ENCODE data around the gene MED14. TPM values are rescaled to one million over a fixed set of nuclear protein-coding genes. Genes with fewer than 3 reads are reported as not detected.

Gene MED14
- total and polyA plus RNA-seq, 2 donors (not counting 1 experiment from before 2014, with no cell fraction given) = 26.4 to 63.5 TPM

DNA sequence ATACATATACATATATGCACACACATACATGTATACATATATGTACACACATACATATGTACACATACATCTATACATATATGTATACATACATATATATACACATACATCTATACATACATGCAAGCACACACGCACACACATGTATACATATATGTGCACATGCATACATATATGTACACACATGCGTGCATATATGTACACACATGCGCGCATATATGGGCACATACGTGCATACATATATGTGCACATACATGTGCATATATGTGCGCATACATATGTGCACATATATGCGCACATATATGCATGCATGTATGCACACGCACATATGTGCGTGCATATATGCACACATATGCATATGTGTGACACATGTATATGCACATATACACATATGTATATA is 119.4 kb downstream of the MED14 start:
- Histone ChIP-seq H3K9ac (ENCODE audit: low read length) (no peak overlapping the region), H4K20me1 (ENCODE audit: control insufficient read depth, insufficient read depth, low read length, poor library complexity, severe bottlenecking) (no peaks in the 10 kb centered on the region), H3K36me3 (replicated peaks in 1 of 2; ENCODE audit: control extremely low read depth in 1 of 2, control insufficient read depth in 1 of 2, extremely low read depth in 1 of 2, insufficient read depth in 2 of 2, low read length in 1 of 2) (no peaks in the 10 kb centered on the region), H2AFZ (ENCODE audit: insufficient read depth, low read depth, low read length, poor library complexity, severe bottlenecking) (no peak overlapping the region), H3K27ac (ENCODE audit: low read length in 2 of 2) (no peak overlapping the region), H3K79me2 (ENCODE audit: control insufficient read depth, insufficient read depth, low read length) (no peaks in the 10 kb centered on the region), H3K4me2 (replicated peaks; ENCODE audit: low read depth, low read length, poor library complexity, severe bottlenecking) (no peak overlapping the region), H3K27me3 (replicated peaks in 1 of 4; ENCODE audit: control extremely low read depth in 1 of 4, control insufficient read depth in 3 of 4, insufficient read depth in 4 of 4, low read length in 3 of 4) (no peaks in the 10 kb centered on the region), H3K4me3 (ENCODE audit: control extremely low read depth in 1 of 5, extremely low read depth in 1 of 5, insufficient read depth in 1 of 5, low read depth in 2 of 5, low read length in 4 of 5) (no peak overlapping the region), H3K9me3 (ENCODE audit: control extremely low read depth in 1 of 3, control insufficient read depth in 2 of 3, insufficient read depth in 1 of 3, low read length in 2 of 3) (no peaks in the 10 kb centered on the region), H3K4me1 (ENCODE audit: control insufficient read depth in 2 of 2, insufficient read depth in 2 of 2, low read length in 2 of 2) (no peaks in the 10 kb centered on the region)
- no peak for DNase-seq
- Mint-ChIP-seq H3K9me3 (ENCODE audit: insufficient read depth) (no peaks in the 10 kb centered on the region), H3K27me3 (no peaks in the 10 kb centered on the region), H3K4me3 (no peak overlapping the region), H3K4me1 (no peaks in the 10 kb centered on the region), H3K27ac (no peak overlapping the region)
- intact Hi-C loops (cut with micrococcal nuclease) = no loop called here
- WGBS (ENCODE audit: insufficient coverage) = no CpG with 5 or more reads among the region's 9 CpGs
- no peak for ATAC-seq (ENCODE audit: low read depth)
- POLR2A ChIA-PET = no interaction called here
- CTCF ChIA-PET = no interaction called here
- TF ChIP-seq, protein P1, sequence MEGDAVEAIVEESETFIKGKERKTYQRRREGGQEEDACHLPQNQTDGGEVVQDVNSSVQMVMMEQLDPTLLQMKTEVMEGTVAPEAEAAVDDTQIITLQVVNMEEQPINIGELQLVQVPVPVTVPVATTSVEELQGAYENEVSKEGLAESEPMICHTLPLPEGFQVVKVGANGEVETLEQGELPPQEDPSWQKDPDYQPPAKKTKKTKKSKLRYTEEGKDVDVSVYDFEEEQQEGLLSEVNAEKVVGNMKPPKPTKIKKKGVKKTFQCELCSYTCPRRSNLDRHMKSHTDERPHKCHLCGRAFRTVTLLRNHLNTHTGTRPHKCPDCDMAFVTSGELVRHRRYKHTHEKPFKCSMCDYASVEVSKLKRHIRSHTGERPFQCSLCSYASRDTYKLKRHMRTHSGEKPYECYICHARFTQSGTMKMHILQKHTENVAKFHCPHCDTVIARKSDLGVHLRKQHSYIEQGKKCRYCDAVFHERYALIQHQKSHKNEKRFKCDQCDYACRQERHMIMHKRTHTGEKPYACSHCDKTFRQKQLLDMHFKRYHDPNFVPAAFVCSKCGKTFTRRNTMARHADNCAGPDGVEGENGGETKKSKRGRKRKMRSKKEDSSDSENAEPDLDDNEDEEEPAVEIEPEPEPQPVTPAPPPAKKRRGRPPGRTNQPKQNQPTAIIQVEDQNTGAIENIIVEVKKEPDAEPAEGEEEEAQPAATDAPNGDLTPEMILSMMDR (IDR thresholded peaks at IDR 0.05) = no peak
- TF ChIP-seq EZH2 (IDR thresholded peaks at IDR 0.05; ENCODE audit: borderline replicate concordance, insufficient read depth, low read depth, low read length, poor library complexity, severe bottlenecking) = no peak

GRCh38 chrX:40612511-40612910 is 122.8 kb downstream of the MED14 start:
- no peaks in the 10 kb centered on the region for H3K4me1 Mint-ChIP-seq
- H3K27ac Mint-ChIP-seq = no peak overlapping the region
- Histone ChIP-seq H3K4me1 (ENCODE audit: control insufficient read depth in 2 of 2, insufficient read depth in 2 of 2, low read length in 2 of 2) (no peaks in the 10 kb centered on the region), H3K36me3 (replicated peaks in 1 of 2; ENCODE audit: control extremely low read depth in 1 of 2, control insufficient read depth in 1 of 2, extremely low read depth in 1 of 2, insufficient read depth in 2 of 2, low read length in 1 of 2) (no peaks in the 10 kb centered on the region), H3K27me3 (replicated peaks in 1 of 4; ENCODE audit: control extremely low read depth in 1 of 4, control insufficient read depth in 3 of 4, insufficient read depth in 4 of 4, low read length in 3 of 4) (no peaks in the 10 kb centered on the region), H3K79me2 (ENCODE audit: control insufficient read depth, insufficient read depth, low read length) (no peaks in the 10 kb centered on the region), H2AFZ (ENCODE audit: insufficient read depth, low read depth, low read length, poor library complexity, severe bottlenecking) (no peak overlapping the region), H3K27ac (ENCODE audit: low read length in 2 of 2) (no peak overlapping the region), H3K9me3 (ENCODE audit: control extremely low read depth in 1 of 3, control insufficient read depth in 2 of 3, insufficient read depth in 1 of 3, low read length in 2 of 3) (no peaks in the 10 kb centered on the region), H3K4me2 (replicated peaks; ENCODE audit: low read depth, low read length, poor library complexity, severe bottlenecking) (no peak overlapping the region), H3K4me3 (ENCODE audit: control extremely low read depth in 1 of 5, extremely low read depth in 1 of 5, insufficient read depth in 1 of 5, low read depth in 2 of 5, low read length in 4 of 5) (no peak overlapping the region), H3K9ac (ENCODE audit: low read length) (no peak overlapping the region), H4K20me1 (ENCODE audit: control insufficient read depth, insufficient read depth, low read length, poor library complexity, severe bottlenecking) (no peaks in the 10 kb centered on the region)
- no CpG with 5 or more reads among the region's 4 CpGs for WGBS (ENCODE audit: insufficient coverage)
- ChIA-PET CTCF (no interaction called here), POLR2A (no interaction called here)
- H3K27me3 Mint-ChIP-seq = no peaks in the 10 kb centered on the region
- H3K9me3 Mint-ChIP-seq (ENCODE audit: insufficient read depth) = no peaks in the 10 kb centered on the region
- intact Hi-C loops (cut with micrococcal nuclease) = no loop called here
- TF ChIP-seq EZH2 (IDR thresholded peaks at IDR 0.05; ENCODE audit: borderline replicate concordance, insufficient read depth, low read depth, low read length, poor library complexity, severe bottlenecking) = no peak
- H3K4me3 Mint-ChIP-seq = no peak overlapping the region
- no peak for ATAC-seq (ENCODE audit: low read depth)
- DNase-seq = no peak

Measured in B cell (primary cell).